ENCODE results near the gene CHIA. TPM values are rescaled to one million over a fixed set of nuclear protein-coding genes. Genes with fewer than 3 reads are reported as not detected.

The CHIA gene
- total RNA-seq, 1 donor from 2014 or later = not detected

GRCh38 chr1:111251570-111251969 lies 39.1 kb upstream of the CHIA start:
- Histone ChIP-seq H3K36me3 (ENCODE audit: control insufficient read depth, insufficient read depth, low read length) (no peaks in the 10 kb centered on the region), H3K27me3 (ENCODE audit: control insufficient read depth, insufficient read depth, low read length) (peaks cover 5% of the 10 kb centered on the region), H3K4me3 (ENCODE audit: low read depth, low read length) (no peak overlapping the region)
- DNase-seq (ENCODE audit: low read depth) = no peak
- TF ChIP-seq, protein P1, sequence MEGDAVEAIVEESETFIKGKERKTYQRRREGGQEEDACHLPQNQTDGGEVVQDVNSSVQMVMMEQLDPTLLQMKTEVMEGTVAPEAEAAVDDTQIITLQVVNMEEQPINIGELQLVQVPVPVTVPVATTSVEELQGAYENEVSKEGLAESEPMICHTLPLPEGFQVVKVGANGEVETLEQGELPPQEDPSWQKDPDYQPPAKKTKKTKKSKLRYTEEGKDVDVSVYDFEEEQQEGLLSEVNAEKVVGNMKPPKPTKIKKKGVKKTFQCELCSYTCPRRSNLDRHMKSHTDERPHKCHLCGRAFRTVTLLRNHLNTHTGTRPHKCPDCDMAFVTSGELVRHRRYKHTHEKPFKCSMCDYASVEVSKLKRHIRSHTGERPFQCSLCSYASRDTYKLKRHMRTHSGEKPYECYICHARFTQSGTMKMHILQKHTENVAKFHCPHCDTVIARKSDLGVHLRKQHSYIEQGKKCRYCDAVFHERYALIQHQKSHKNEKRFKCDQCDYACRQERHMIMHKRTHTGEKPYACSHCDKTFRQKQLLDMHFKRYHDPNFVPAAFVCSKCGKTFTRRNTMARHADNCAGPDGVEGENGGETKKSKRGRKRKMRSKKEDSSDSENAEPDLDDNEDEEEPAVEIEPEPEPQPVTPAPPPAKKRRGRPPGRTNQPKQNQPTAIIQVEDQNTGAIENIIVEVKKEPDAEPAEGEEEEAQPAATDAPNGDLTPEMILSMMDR (IDR thresholded peaks at IDR 0.05; ENCODE audit: insufficient read depth, low read length, poor library complexity, severe bottlenecking) = no peak

DNA sequence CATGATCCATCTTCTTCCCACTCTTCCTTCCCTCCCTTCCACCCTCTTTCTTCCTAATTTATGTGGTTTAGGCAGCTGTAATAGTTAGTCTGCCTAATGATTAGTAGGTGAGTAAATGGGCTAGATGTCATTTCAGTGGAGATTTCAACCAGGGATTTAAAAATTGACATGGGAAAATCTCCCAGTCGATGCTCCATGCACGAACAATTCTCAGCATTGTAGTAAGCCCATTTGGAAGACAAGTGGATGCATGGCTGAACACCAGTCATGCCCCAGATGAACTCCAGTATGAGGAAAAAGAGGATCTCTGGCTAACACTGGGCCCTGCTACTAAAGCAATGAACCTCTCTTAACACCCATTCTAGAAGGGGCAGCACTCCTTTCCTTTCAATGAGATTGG lies 37.9 kb upstream of the CHIA start:
- TF ChIP-seq, protein P1 (IDR thresholded peaks at IDR 0.05; ENCODE audit: insufficient read depth, low read length, poor library complexity, severe bottlenecking) = no peak
- Histone ChIP-seq H3K36me3 (ENCODE audit: control insufficient read depth, insufficient read depth, low read length) (no peaks in the 10 kb centered on the region), H3K27me3 (ENCODE audit: control insufficient read depth, insufficient read depth, low read length) (peaks cover 8% of the 10 kb centered on the region), H3K4me3 (ENCODE audit: low read depth, low read length) (no peak overlapping the region)
- no peak for DNase-seq (ENCODE audit: low read depth)

- TF ChIP-seq, protein P1 (IDR thresholded peaks at IDR 0.05; ENCODE audit: insufficient read depth, low read length, poor library complexity, severe bottlenecking) = no peak
- no peak for DNase-seq (ENCODE audit: low read depth)
- Histone ChIP-seq H3K36me3 (ENCODE audit: control insufficient read depth, insufficient read depth, low read length) (no peaks in the 10 kb centered on the region), H3K4me3 (ENCODE audit: low read depth, low read length) (no peak overlapping the region), H3K27me3 (ENCODE audit: control insufficient read depth, insufficient read depth, low read length) (peaks cover 6% of the 10 kb centered on the region)
Measured at GRCh38 chr1:111253876-111254275, 36.8 kb upstream of the CHIA start.

DNA sequence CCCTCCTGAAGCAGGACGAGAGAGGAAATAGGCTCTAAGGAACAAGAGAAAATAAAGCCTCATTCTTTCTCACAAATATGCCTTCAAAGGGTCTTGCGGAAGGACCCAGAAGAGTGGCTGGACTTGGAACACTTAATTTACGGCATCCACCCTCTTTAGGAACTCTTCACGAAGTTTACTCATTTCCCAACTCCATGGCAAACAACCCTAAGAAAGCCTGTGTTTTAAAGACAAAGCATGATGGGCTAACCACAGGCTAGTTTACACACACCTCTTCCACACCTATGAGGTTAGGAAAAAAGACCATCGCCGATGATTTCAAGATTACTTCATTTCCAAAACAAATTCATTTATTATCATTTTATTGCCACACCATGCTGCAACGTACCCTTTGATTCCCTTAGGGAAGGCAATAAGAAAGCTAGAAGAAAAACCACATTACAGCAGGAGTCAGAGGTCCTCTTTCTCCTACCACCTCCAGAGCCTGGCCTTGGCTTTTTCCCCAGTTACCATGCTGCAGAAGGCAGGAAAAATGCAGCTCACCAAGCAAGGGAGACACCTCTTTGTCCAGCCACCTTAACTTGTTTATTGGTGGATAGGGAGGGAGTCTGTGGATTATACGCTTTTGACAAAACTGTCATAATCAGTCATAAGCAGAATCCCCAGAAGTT lies 33.5 kb upstream of the CHIA start:
- H3K4me3 ChIP-seq (ENCODE audit: low read depth, low read length) = no peak overlapping the region
- no peak for DNase-seq (ENCODE audit: low read depth)
- H3K27me3 ChIP-seq (ENCODE audit: control insufficient read depth, insufficient read depth, low read length) = peaks cover 3% of the 10 kb centered on the region
- TF ChIP-seq, protein P1 (IDR thresholded peaks at IDR 0.05; ENCODE audit: insufficient read depth, low read length, poor library complexity, severe bottlenecking) = no peak
- no peaks in the 10 kb centered on the region for H3K36me3 ChIP-seq (ENCODE audit: control insufficient read depth, insufficient read depth, low read length)

DNA sequence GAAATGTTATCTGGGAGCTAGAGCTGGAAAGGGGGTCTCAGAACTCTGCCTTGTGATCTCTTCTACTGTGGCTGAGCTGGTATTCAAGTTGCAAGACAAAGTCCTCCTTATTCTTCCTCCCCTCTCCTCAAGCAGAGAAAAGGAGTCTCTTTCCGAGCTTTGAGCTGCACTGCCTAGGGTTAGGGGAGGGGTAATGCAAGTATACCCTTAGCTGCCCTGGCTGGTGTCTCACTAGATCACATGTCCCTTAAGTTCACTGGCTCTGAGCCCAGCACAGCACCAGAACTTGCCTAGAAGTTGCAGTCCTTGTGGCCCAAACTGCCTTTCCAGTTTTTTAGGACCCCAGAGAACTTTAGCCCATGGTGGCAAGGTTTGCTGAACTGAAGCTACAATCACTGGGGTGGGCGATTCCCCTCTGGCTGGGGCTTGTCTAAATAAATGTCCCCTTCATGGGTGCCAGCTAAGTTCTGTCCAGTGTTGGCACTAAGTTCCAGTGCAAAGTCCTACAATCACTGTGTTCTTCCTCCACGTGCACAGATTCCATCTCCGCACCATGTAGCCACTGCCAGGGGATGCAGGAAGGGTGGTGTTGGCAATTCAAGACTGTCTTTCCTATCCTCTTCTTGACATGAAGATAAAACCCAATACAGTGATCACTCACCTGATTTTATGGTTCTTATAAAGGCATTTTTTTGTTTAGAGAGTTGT lies 22.7 kb upstream of the CHIA start:
- H3K36me3 ChIP-seq (ENCODE audit: control insufficient read depth, insufficient read depth, low read length) = no peaks in the 10 kb centered on the region
- TF ChIP-seq, protein P1 (IDR thresholded peaks at IDR 0.05; ENCODE audit: insufficient read depth, low read length, poor library complexity, severe bottlenecking) = no peak
- H3K27me3 ChIP-seq (ENCODE audit: control insufficient read depth, insufficient read depth, low read length) = peaks cover 21% of the 10 kb centered on the region
- no peak for DNase-seq (ENCODE audit: low read depth)
- H3K4me3 ChIP-seq (ENCODE audit: low read depth, low read length) = no peak overlapping the region

All from kidney epithelial cell (primary cell).